Natural killer cell (primary cell): ENCODE results near the gene FRMD4A. TPM values are rescaled to one million over a fixed set of nuclear protein-coding genes. Genes with fewer than 3 reads are reported as not detected.
"Not testable (repeated sequence)": the region's sequence is repeated elsewhere in the genome, so short reads cannot be mapped to it uniquely, and the experiment has no call there.

Experiments used
- ATAC-seq, 3 donors: fragments of 150-1000 bp in 2 of 3; fragments of 200-7000 bp in 1 of 3; cut with Tn5 transposase; 1 replicate in 1 of 3; 2 replicates in 2 of 3; pipeline ENCODE4 v1.10.0; 2021; ENCODE audit warnings: mild to moderate bottlenecking in 2 of 3, moderate library complexity in 2 of 3
- DNase-seq, 2 donors: peaks; one replicate each; pipeline versions ENCODE4 v3.0.0 to v3.0.0-alpha.2; 2013 to 2021; ENCODE audit warnings: mixed read lengths in 1 of 2
- H3K27ac ChIP-seq: one replicate; pipeline ENCODE4 v1.5.1; 2013; ENCODE audit warnings: mild to moderate bottlenecking, low read length
- H3K27me3 ChIP-seq: one replicate; pipeline ENCODE4 v1.6.1; 2013; ENCODE audit warnings: low read length; ENCODE audit not compliant: control insufficient read depth, insufficient read depth
- H3K36me3 ChIP-seq: one replicate; pipeline ENCODE4 v1.6.1; 2013; ENCODE audit warnings: low read length; ENCODE audit not compliant: control insufficient read depth, insufficient read depth
- H3K4me1 ChIP-seq: one replicate; pipeline ENCODE4 v1.6.1; 2013; ENCODE audit warnings: low read length; ENCODE audit not compliant: control insufficient read depth, insufficient read depth
- H3K4me3 ChIP-seq: one replicate; pipeline ENCODE4 v1.5.1; 2013; ENCODE audit warnings: low read length
- H3K9me3 ChIP-seq: one replicate; pipeline ENCODE4 v1.6.1; 2013; ENCODE audit warnings: low read length; ENCODE audit not compliant: control insufficient read depth, insufficient read depth
- H3K27ac Mint-ChIP-seq, 2 donors: one replicate each; pipeline ENCODE4 v1.8.0; 2022; ENCODE audit warnings: mild to moderate bottlenecking in 2 of 2, mixed read lengths in 2 of 2, moderate library complexity in 1 of 2
- H3K27me3 Mint-ChIP-seq, 2 donors: one replicate each; pipeline ENCODE4 v1.8.0; 2022; ENCODE audit warnings: low read depth in 2 of 2, mixed read lengths in 2 of 2
- H3K36me3 Mint-ChIP-seq: one replicate; pipeline ENCODE4 v1.8.0; 2022; ENCODE audit warnings: mixed read lengths
- H3K4me1 Mint-ChIP-seq, 2 donors: one replicate each; pipeline ENCODE4 v1.8.0; 2022; ENCODE audit warnings: mixed read lengths in 2 of 2
- H3K4me3 Mint-ChIP-seq: one replicate; pipeline ENCODE4 v1.8.0; 2022; ENCODE audit warnings: mild to moderate bottlenecking, moderate library complexity, mixed read lengths
- H3K9me3 Mint-ChIP-seq, 2 donors: one replicate each; pipeline ENCODE4 v1.8.0; 2022; ENCODE audit warnings: mixed read lengths in 2 of 2
- WGBS: methylation state at CpG from one replicate; pipeline ENCODE4 v1.1.7; 2013; ENCODE audit warnings: missing lambda C conversion rate; ENCODE audit not compliant: insufficient coverage; 5-methylcytosine and 5-hydroxymethylcytosine counted together
- intact Hi-C: fragments of 100-400 bp; cut with micrococcal nuclease; formaldehyde crosslinking; loops from one replicate; pipeline ENCODE4 v1.14.2; 2022
- total RNA-seq, 4 donors: library from RNA; stranded (reverse); fragments of 120-200 nt in 1 of 4; gene quantifications; one replicate each; pipeline versions ENCODE4 v1.2.3 to v1.2.4, GENCODE V29; 2013 to 2022
- TF ChIP-seq, protein P1 (sequence below): fragments of 200-600 bp; IDR thresholded peaks from one replicate; pipeline ENCODE4 v1.8.0; 2022; ENCODE audit warnings: antibody characterized with exemption

FRMD4A gene
- total RNA-seq, 3 donors from 2014 or later (not counting 1 experiment from before 2014, with no cell fraction given) = 0.36 to 0.38 TPM; not detected in 1

DNA sequence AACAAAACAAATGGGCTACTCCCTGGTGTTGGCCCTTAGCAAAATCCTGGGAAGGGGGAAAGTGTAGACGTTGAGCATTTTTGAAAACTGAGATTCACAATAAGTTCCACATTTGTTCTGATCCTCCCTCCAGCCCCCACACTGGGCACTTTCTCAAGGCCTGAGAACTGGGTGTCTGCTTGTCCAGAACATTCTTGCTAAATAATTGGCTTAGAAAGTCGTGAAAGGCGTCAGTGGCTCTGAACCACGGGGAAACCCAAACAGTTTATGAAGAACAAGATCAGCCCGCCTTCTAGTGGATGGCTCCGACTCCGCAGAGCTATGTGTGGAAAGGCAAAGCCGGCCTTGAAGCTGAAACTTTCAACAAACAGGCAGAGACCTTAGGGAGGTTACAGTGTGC is 373.9 kb downstream of the FRMD4A start:
- H3K4me3 Mint-ChIP-seq = no peak overlapping the region
- no peaks in the 10 kb centered on the region for H3K36me3 ChIP-seq
- no peaks in the 10 kb centered on the region for H3K27me3 ChIP-seq
- TF ChIP-seq, protein P1, sequence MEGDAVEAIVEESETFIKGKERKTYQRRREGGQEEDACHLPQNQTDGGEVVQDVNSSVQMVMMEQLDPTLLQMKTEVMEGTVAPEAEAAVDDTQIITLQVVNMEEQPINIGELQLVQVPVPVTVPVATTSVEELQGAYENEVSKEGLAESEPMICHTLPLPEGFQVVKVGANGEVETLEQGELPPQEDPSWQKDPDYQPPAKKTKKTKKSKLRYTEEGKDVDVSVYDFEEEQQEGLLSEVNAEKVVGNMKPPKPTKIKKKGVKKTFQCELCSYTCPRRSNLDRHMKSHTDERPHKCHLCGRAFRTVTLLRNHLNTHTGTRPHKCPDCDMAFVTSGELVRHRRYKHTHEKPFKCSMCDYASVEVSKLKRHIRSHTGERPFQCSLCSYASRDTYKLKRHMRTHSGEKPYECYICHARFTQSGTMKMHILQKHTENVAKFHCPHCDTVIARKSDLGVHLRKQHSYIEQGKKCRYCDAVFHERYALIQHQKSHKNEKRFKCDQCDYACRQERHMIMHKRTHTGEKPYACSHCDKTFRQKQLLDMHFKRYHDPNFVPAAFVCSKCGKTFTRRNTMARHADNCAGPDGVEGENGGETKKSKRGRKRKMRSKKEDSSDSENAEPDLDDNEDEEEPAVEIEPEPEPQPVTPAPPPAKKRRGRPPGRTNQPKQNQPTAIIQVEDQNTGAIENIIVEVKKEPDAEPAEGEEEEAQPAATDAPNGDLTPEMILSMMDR = no peak
- H3K4me1 ChIP-seq = no peaks in the 10 kb centered on the region
- ATAC-seq = no peak
- H3K4me3 ChIP-seq = no peak overlapping the region
- H3K36me3 Mint-ChIP-seq = no peaks in the 10 kb centered on the region
- no peak overlapping the region for H3K27ac ChIP-seq
- intact Hi-C loops = no loop called here
- no peak overlapping the region for H3K27ac Mint-ChIP-seq
- 88% methylated on average over 8 of the region's 8 CpGs for WGBS
- no peaks in the 10 kb centered on the region for H3K9me3 ChIP-seq
- no peaks in the 10 kb centered on the region for H3K4me1 Mint-ChIP-seq
- H3K27me3 Mint-ChIP-seq = peaks cover 28 to 32% of the 10 kb centered on the region in 2 donors
- H3K9me3 Mint-ChIP-seq = no peaks in the 10 kb centered on the region
- no peak for DNase-seq

- ATAC-seq = no peak
- 78% methylated on average over 6 of the region's 7 CpGs for WGBS
- Histone ChIP-seq H3K4me1 (no peaks in the 10 kb centered on the region), H3K36me3 (no peaks in the 10 kb centered on the region), H3K27ac (no peak overlapping the region), H3K27me3 (no peaks in the 10 kb centered on the region), H3K9me3 (no peaks in the 10 kb centered on the region), H3K4me3 (no peak overlapping the region)
- intact Hi-C loops = no loop called here
- no peak overlapping the region for H3K4me3 Mint-ChIP-seq
- H3K36me3 Mint-ChIP-seq = no peaks in the 10 kb centered on the region
- DNase-seq = no peak
- no peaks in the 10 kb centered on the region for H3K9me3 Mint-ChIP-seq
- peaks cover 26 to 27% of the 10 kb centered on the region in 2 donors for H3K27me3 Mint-ChIP-seq
- TF ChIP-seq, protein P1 = no peak
- H3K27ac Mint-ChIP-seq = no peak overlapping the region
- H3K4me1 Mint-ChIP-seq = no peaks in the 10 kb centered on the region
Measured at GRCh38 chr10:13955409-13956068, 375.2 kb downstream of the FRMD4A start.

DNA sequence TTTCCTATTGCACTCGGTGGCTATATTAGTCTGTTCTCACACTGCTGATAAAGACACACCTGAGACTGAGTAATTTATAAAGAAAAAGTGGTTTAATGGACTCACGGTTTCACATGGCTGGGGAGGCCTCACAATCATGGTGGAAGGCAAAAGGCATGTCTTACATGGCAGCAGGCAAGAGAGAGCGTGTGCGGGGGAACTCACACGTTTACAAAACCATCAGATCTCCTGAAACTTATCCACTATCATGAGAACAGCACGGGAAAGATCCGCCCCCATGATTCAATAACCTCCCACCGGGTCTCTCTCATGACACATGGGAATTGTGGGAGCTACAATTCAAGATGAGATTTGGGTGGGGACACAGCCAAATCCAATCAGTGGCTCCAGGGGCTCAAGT is 376.5 kb downstream of the FRMD4A start:
- ATAC-seq, H3K4me3 Mint-ChIP-seq, H3K36me3 Mint-ChIP-seq, H3K27me3 ChIP-seq, intact Hi-C loops, H3K4me1 ChIP-seq, H3K9me3 Mint-ChIP-seq, H3K36me3 ChIP-seq, H3K4me1 Mint-ChIP-seq, H3K27ac ChIP-seq, H3K9me3 ChIP-seq, H3K4me3 ChIP-seq, H3K27ac Mint-ChIP-seq, DNase-seq: not testable (repeated sequence)
- peaks cover 23 to 27% of the 10 kb centered on the region in 2 donors for H3K27me3 Mint-ChIP-seq
- WGBS = 80% methylated on average over 5 of the region's 8 CpGs

DNA sequence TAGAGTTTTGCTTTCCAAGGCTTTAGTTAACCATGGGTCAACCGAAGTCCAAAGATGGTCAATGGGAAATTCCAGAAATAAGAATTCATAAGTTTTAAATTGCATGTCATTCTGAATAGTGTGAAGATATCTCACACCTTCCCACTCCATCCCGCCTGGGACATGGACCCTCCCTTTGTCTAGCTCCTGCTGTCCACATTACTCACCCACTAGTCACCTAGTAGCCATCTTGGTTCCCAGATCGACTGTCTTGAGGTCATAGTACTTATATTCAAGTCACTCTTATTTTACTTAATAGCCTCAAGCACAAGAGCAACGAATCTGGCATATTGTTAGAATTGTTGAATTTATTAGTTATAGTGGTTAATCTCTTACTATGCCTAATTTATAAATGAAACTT is 377.4 kb downstream of the FRMD4A start:
- ATAC-seq = no peak
- WGBS = 100% methylated on average over 2 of the region's 4 CpGs
- H3K4me3 Mint-ChIP-seq = no peak overlapping the region

More for the DNA sequence above, 377.4 kb downstream of the FRMD4A start:
- no peak for DNase-seq
- Mint-ChIP-seq H3K9me3 (no peaks in the 10 kb centered on the region), H3K36me3 (no peaks in the 10 kb centered on the region), H3K4me1 (no peaks in the 10 kb centered on the region), H3K27me3 (peaks cover 24 to 27% of the 10 kb centered on the region in 2 donors), H3K27ac (no peak overlapping the region)
- H3K4me1 ChIP-seq = no peaks in the 10 kb centered on the region
- H3K27ac ChIP-seq = no peak overlapping the region
- TF ChIP-seq, protein P1 = no peak
- no peaks in the 10 kb centered on the region for H3K27me3 ChIP-seq
- intact Hi-C loops = no loop called here
- H3K36me3 ChIP-seq = no peaks in the 10 kb centered on the region
- H3K9me3 ChIP-seq = no peaks in the 10 kb centered on the region
- no peak overlapping the region for H3K4me3 ChIP-seq
